ENCODE measurements around the gene TMA7.
A peak's percentile ranks its signal among the peaks of the same experiment; 100 is the strongest.

The TMA7 gene

GRCh38 chr3:48425281-48425812 is 14.7 kb upstream of the TMA7 start:
- no peak for TF ChIP-seq CTCF (IDR thresholded peaks at IDR 0.05; ENCODE audit: borderline replicate concordance, insufficient read depth, low read depth, low read length)
- H3K4me3 ChIP-seq (ENCODE audit: low read depth, low read length) = no peak overlapping the region

GRCh38 chr3:48426401-48426909 is 13.6 kb upstream of the TMA7 start:
- H3K4me3 ChIP-seq (ENCODE audit: low read depth, low read length) = no peak overlapping the region
- TF ChIP-seq CTCF (IDR thresholded peaks at IDR 0.05; ENCODE audit: borderline replicate concordance, insufficient read depth, low read depth, low read length) = no peak

GRCh38 chr3:48426944-48427629 is 13.0 kb upstream of the TMA7 start:
- no peak for TF ChIP-seq CTCF (IDR thresholded peaks at IDR 0.05; ENCODE audit: borderline replicate concordance, insufficient read depth, low read depth, low read length)
- no peak overlapping the region for H3K4me3 ChIP-seq (ENCODE audit: low read depth, low read length)

- TF ChIP-seq CTCF (IDR thresholded peaks at IDR 0.05; ENCODE audit: borderline replicate concordance, insufficient read depth, low read depth, low read length) = no peak
- no peak overlapping the region for H3K4me3 ChIP-seq (ENCODE audit: low read depth, low read length)
Observed at GRCh38 chr3:48427630-48427962, 12.5 kb upstream of the TMA7 start.

GRCh38 chr3:48428088-48428571 is 11.9 kb upstream of the TMA7 start:
- no peak overlapping the region for H3K4me3 ChIP-seq (ENCODE audit: low read depth, low read length)
- no peak for TF ChIP-seq CTCF (IDR thresholded peaks at IDR 0.05; ENCODE audit: borderline replicate concordance, insufficient read depth, low read depth, low read length)

- peak overlapping the region; percentile 75 for H3K4me3 ChIP-seq (ENCODE audit: low read depth, low read length)
- no peak for TF ChIP-seq CTCF (IDR thresholded peaks at IDR 0.05; ENCODE audit: borderline replicate concordance, insufficient read depth, low read depth, low read length)
Observed at GRCh38 chr3:48428572-48429316, 11.3 kb upstream of the TMA7 start.

All from GM12875 (cell line).